OCI-LY7 (cell line): ENCODE data around the gene TMCC1.

ENCODE experiments used
- CTCF ChIP-seq: fragments of 200-600 bp; sonication (generic); conservative IDR thresholded peaks from 2 replicates; pipeline ENCODE4 v1.5.1; 2014; ENCODE audit warnings: mild to moderate bottlenecking, antibody characterized with exemption, low read length, moderate library complexity, mixed read lengths
- EZH2phosphoT487 ChIP-seq: fragments of 200-600 bp; sonication (generic); IDR thresholded peaks from 2 replicates; pipeline ENCODE4 v1.6.1; 2018; ENCODE audit warnings: low read depth, borderline replicate concordance, mild to moderate bottlenecking, mixed run types, antibody characterized with exemption, low read length, moderate library complexity, mixed read lengths

- TF ChIP-seq CTCF = no peak
- no peak for TF ChIP-seq EZH2phosphoT487
Measured at GRCh38 chr3:129618901-129619671, 274.4 kb downstream of the TMCC1 start.
